K562 (cell line): Measurements from ENCODE around the gene TINCR. TPM values are rescaled to one million over a fixed set of nuclear protein-coding genes. Genes with fewer than 3 reads are reported as not detected.

ENCODE experiments used
- BDP1 ChIP-seq: IDR thresholded peaks from 3 replicates; pipeline ENCODE4 v1.6.1; 2011; ENCODE audit not compliant: insufficient read length, insufficient read depth
- CBX2 ChIP-seq: fragments of 200-600 bp; sonication (generic); IDR thresholded peaks from one replicate; pipeline ENCODE4 v1.6.1; 2012; ENCODE audit warnings: mild to moderate bottlenecking, low read length, inconsistent platforms; ENCODE audit not compliant: insufficient read depth, poor library complexity, severe bottlenecking
- HNRNPL ChIP-seq: fragments of 200-400 bp; formaldehyde crosslinking; IDR thresholded peaks from 2 replicates; pipeline ENCODE4 v1.6.1; 2017; ENCODE audit warnings: low read depth, mild to moderate bottlenecking, low read length
- LARP7 ChIP-seq: fragments of 450-650 bp; IDR thresholded peaks from 2 replicates; pipeline ENCODE4 v1.6.1; 2016
- MAZ ChIP-seq, 2 experiments: fragments of 450-650 bp in 1 of 2; sonication (generic) in 1 of 2; formaldehyde crosslinking; IDR thresholded peaks in 1 of 2; conservative IDR thresholded peaks in 1 of 2; 2 replicates each; pipeline versions ENCODE4 v1.4.0 to v1.5.0; 2020; ENCODE audit warnings: mild to moderate bottlenecking in 1 of 2, missing genetic modification reagents in 1 of 2
- POLR3G ChIP-seq: IDR thresholded peaks from 2 replicates; pipeline ENCODE4 v1.6.1; 2011; ENCODE audit not compliant: insufficient read length, insufficient replicate concordance; ENCODE audit errors: extremely low read depth
- POU5F1 ChIP-seq: fragments of 150-350 bp; IDR thresholded peaks from 2 replicates; pipeline ENCODE4 v1.6.1; 2014; ENCODE audit warnings: borderline replicate concordance, low read length, low read depth, mild to moderate bottlenecking; ENCODE audit not compliant: partially characterized antibody
- PRMT5 ChIP-seq: sonication (generic); formaldehyde crosslinking; IDR thresholded peaks from 2 replicates; pipeline ENCODE4 v1.5.0; 2020; ENCODE audit warnings: missing genetic modification reagents
- RB1 ChIP-seq: fragments of 450-650 bp; IDR thresholded peaks from 2 replicates; pipeline ENCODE4 v1.6.1; 2017; ENCODE audit warnings: low read depth, mild to moderate bottlenecking
- SMARCA4 ChIP-seq: fragments of 450-650 bp; IDR thresholded peaks from 2 replicates; pipeline ENCODE4 v1.6.1; 2016
- SRSF3 ChIP-seq: fragments of 200-400 bp; formaldehyde crosslinking; IDR thresholded peaks from 2 replicates; pipeline ENCODE4 v1.6.1; 2016; ENCODE audit warnings: mild to moderate bottlenecking, low read length, moderate library complexity; ENCODE audit not compliant: insufficient read depth
- ZFPM2 ChIP-seq: fragments of 250-450 bp; sonication (Bioruptor Pico); IDR thresholded peaks from 2 replicates; pipeline ENCODE4 v1.5.1; 2022; ENCODE audit warnings: mild to moderate bottlenecking
- ZNF778 ChIP-seq: fragments of 450-650 bp; formaldehyde crosslinking; IDR thresholded peaks from 2 replicates; pipeline ENCODE4 v1.4.0; 2020; ENCODE audit warnings: mild to moderate bottlenecking, moderate library complexity
- polyA plus RNA-seq, 8 experiments: library from polyadenylated mRNA; depleted of rRNA in 4 of 8; stranded (reverse) in 5 of 8; unstranded in 3 of 8; fragments of >200 nt; fragmentation: Nextera tagmentation in 2 of 8; fragmentation: Illumina TruSeq in 1 of 8; extraction: Ambion mirVana in 2 of 8; extraction: Trizol in 1 of 8; gene quantifications; 2 replicates each; pipeline versions ENCODE4 v1.2.1 to v1.2.3, GENCODE V29; 2011 to 2014; ENCODE audit warnings: inconsistent platforms in 1 of 8, missing spikeins in 1 of 8
- total RNA-seq, 7 experiments: library from RNA; depleted of rRNA in 6 of 7; stranded (reverse); fragments of >200 nt in 6 of 7; fragmentation: Illumina TruSeq in 2 of 7; extraction: Trizol in 2 of 7; gene quantifications; 2 replicates each; pipeline versions ENCODE4 v1.2.1 to v1.2.3, GENCODE V29; 2011 to 2021; ENCODE audit warnings: low replicate concordance in 1 of 7
- TF ChIP-seq, protein P1 (sequence below): fragments of 250-450 bp; sonication (Bioruptor Pico); IDR thresholded peaks from 2 replicates; pipeline ENCODE4 v1.5.1; 2021; ENCODE audit warnings: mild to moderate bottlenecking
- TF ChIP-seq, protein P2 (sequence below), 2 experiments: fragments of 450-650 bp; IDR thresholded peaks; 2 replicates each; pipeline ENCODE4 v1.6.1; 2016; ENCODE audit warnings: mild to moderate bottlenecking in 2 of 2, borderline replicate concordance in 1 of 2, low read depth in 1 of 2, moderate library complexity in 1 of 2
- TF ChIP-seq, protein P3 (sequence below): fragments of 450-650 bp; IDR thresholded peaks from one replicate; pipeline ENCODE4 v1.6.1; 2018; ENCODE audit warnings: mild to moderate bottlenecking, moderate library complexity; ENCODE audit not compliant: partially characterized antibody

The TINCR gene
- total and polyA plus RNA-seq, 9 of the 15 experiments (the other 6 are each of a cell fraction or from before 2014, with no cell fraction given), result 0.03 to 0.24 (median 0.09) TPM; not detected in 1

DNA sequence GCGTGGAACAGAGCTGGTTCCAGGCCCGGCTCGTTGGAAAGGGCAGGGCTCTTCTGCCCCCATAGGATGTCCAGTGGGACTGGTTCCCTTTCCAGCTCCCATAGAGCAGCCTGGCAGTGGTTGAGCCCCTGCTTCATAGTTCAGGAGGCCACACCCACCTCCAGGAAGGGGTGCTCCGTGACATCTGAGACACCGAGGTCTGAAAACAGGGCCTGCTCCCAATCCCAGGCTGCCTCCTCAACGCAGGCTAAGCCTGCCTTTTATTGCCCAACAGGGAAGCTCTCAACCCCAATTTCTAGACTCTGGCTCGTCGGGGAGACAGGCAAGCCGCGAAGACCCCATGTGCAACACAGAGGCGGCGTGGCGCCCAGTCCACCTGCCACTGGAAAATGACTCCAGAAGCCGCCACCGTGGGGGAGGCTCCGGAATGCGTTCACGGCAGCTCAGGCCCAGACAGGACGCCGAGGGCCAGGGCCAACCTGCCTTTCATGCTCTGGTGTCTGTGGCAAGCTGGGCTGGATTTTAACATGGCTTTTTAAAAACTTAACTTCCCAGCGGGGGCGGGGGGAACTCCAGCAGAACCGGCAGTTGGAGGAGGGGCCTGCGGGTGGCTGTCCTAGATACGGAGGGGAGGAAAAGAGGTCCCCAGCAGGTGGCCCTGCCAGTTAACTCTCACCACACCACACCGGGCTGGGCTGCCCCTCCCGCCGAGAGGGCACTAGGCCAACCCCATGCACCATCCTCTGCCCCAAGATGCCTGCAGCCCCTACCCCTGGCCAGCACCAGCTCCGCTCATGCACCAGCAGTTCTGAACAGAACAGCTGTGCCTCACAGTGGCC lies 17.9 kb upstream of the TINCR start (continued):
- TF ChIP-seq, protein P1, sequence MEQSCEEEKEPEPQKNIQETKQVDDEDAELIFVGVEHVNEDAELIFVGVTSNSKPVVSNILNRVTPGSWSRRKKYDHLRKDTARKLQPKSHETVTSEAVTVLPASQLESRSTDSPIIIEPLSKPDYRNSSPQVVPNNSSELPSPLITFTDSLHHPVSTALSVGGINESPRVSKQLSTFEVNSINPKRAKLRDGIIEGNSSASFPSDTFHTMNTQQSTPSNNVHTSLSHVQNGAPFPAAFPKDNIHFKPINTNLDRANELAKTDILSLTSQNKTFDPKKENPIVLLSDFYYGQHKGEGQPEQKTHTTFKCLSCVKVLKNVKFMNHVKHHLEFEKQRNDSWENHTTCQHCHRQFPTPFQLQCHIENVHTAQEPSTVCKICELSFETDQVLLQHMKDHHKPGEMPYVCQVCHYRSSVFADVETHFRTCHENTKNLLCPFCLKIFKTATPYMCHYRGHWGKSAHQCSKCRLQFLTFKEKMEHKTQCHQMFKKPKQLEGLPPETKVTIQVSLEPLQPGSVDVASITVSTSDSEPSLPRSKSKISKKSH (CRISPR knock-in tag), result no peak
- TF ChIP-seq ZNF778 (CRISPR knock-in tag), result no peak
- no peak for TF ChIP-seq BDP1
- TF ChIP-seq SMARCA4, result 0 out of 2 replicates have a peak, but pooled peaks have one; percentile 13
- peak in 1 of 2 experiments; percentile 47; a peak in 1 of 4 replicates for TF ChIP-seq MAZ (CRISPR knock-in tag; conservative IDR thresholded peaks at IDR 0.05 in 1 of 2, IDR thresholded peaks at IDR 0.05 in 1 of 2)
- no peak for TF ChIP-seq POLR3G
- no peak for TF ChIP-seq PRMT5 (CRISPR knock-in tag)
- TF ChIP-seq, protein P2, sequence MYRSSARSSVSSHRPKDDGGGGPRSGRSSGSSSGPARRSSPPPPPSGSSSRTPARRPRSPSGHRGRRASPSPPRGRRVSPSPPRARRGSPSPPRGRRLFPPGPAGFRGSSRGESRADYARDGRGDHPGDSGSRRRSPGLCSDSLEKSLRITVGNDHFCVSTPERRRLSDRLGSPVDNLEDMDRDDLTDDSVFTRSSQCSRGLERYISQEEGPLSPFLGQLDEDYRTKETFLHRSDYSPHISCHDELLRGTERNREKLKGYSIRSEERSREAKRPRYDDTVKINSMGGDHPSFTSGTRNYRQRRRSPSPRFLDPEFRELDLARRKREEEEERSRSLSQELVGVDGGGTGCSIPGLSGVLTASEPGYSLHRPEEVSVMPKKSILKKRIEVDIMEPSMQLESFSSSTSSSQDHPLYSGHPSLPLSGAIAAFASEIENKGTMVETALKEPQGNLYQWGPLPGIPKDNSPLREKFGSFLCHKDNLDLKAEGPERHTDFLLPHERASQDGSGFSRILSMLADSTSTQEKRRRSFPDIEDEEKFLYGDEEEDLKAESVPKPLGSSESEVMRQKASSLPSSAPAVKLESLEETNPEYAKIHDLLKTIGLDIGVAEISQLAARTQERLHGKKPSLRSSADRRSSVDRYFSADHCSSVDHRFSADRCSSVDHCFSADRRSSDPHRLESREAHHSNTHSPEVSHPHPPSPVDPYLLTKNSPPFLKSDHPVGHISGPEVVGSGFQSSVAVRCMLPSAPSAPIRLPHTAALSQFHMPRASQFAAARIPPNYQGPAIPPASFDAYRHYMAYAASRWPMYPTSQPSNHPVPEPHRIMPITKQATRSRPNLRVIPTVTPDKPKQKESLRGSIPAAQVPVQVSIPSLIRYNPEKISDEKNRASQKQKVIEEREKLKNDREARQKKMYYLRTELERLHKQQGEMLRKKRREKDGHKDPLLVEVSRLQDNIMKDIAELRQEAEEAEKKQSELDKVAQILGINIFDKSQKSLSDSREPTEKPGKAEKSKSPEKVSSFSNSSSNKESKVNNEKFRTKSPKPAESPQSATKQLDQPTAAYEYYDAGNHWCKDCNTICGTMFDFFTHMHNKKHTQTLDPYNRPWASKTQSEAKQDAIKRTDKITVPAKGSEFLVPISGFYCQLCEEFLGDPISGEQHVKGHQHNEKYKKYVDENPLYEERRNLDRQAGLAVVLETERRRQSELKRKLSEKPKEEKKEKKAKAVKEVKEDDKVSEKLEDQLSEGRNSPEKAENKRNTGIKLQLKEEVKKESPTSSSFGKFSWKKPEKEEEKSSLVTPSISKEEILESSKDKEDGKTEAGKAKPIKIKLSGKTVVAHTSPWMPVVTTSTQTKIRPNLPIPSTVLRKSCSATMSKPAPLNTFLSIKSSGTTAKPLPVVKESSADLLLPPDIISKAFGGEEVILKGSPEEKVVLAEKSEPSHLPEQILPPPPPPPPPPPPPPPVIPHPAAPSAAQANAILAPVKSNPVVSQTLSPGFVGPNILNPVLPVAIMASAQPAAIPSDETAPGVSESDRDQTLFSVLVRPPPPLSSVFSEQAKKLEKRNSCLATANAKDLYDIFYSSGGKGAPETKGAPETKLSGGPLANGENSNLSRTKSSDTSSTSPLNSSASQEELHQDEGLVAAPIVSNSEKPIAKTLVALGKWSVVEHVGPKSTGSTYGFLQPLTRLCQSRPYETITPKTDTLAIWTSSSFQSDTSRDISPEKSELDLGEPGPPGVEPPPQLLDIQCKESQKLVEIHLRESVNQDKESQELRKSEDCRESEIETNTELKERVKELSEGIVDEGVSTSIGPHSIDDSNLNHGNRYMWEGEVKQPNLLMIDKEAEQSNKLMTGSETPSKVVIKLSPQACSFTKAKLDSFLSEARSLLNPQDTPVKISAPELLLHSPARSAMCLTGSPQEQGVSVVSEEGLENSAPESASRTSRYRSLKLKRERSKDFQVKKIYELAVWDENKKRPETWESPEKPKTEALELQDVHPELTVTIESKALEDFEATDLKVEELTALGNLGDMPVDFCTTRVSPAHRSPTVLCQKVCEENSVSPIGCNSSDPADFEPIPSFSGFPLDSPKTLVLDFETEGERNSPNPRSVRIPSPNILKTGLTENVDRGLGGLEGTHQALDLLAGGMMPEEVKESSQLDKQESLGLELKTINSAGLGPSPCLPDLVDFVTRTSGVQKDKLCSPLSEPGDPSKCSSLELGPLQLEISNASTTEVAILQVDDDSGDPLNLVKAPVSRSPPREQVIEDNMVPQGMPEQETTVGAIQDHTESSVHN (IDR thresholded peaks at IDR 0.05; ENCODE audit: borderline replicate concordance in 1 of 2, low read depth in 1 of 2), result no peak
- TF ChIP-seq, protein P3, sequence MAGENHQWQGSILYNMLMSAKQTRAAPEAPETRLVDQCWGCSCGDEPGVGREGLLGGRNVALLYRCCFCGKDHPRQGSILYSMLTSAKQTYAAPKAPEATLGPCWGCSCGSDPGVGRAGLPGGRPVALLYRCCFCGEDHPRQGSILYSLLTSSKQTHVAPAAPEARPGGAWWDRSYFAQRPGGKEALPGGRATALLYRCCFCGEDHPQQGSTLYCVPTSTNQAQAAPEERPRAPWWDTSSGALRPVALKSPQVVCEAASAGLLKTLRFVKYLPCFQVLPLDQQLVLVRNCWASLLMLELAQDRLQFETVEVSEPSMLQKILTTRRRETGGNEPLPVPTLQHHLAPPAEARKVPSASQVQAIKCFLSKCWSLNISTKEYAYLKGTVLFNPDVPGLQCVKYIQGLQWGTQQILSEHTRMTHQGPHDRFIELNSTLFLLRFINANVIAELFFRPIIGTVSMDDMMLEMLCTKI, result no peak
- TF ChIP-seq ZFPM2 (CRISPR knock-in tag), result no peak
- no peak for TF ChIP-seq RB1
- no peak for TF ChIP-seq SRSF3
- TF ChIP-seq CBX2, result no peak
- TF ChIP-seq POU5F1, result no peak
- no peak for TF ChIP-seq HNRNPL
- no peak for TF ChIP-seq LARP7
